Large intestine (tissue), 12 donors: ENCODE results near the gene VSTM5. TPM values are rescaled to one million over a fixed set of nuclear protein-coding genes. Genes with fewer than 3 reads are reported as not detected.
"Not testable (repeated sequence)": the region's sequence is repeated elsewhere in the genome, so short reads cannot be mapped to it uniquely, and the experiment has no call there.

ENCODE experiments used
- DNase-seq, 2 donors: peaks; one replicate each; pipeline versions ENCODE4 v3.0.0 to v3.0.0-alpha.2; 2013
- H3K27ac ChIP-seq: one replicate; pipeline ENCODE4 v1.5.1; 2013; ENCODE audit warnings: low read length
- H3K27me3 ChIP-seq: 2 replicates; pipeline ENCODE4 v1.6.1; 2013; ENCODE audit warnings: low read length; ENCODE audit not compliant: control insufficient read depth, insufficient read depth
- H3K36me3 ChIP-seq: 2 replicates; pipeline ENCODE4 v1.6.1; 2013; ENCODE audit warnings: low read length; ENCODE audit not compliant: control insufficient read depth, insufficient read depth
- H3K4me1 ChIP-seq: one replicate; pipeline ENCODE4 v1.6.1; 2013; ENCODE audit warnings: low read length; ENCODE audit not compliant: control insufficient read depth, insufficient read depth
- H3K4me3 ChIP-seq: one replicate; pipeline ENCODE4 v1.5.1; 2013; ENCODE audit warnings: low read length
- H3K9me3 ChIP-seq: one replicate; pipeline ENCODE4 v1.6.1; 2013; ENCODE audit warnings: mild to moderate bottlenecking, low read depth, low read length, moderate library complexity; ENCODE audit not compliant: control insufficient read depth
- WGBS: methylation state at CpG from one replicate; pipeline ENCODE4 v1.1.5; 2013; ENCODE audit warnings: low lambda C conversion rate; ENCODE audit not compliant: insufficient coverage; 5-methylcytosine and 5-hydroxymethylcytosine counted together
- long read RNA-seq, 11 donors: transcript quantifications; one replicate each; lab custom pipeline, GENCODE V29; 2026
- polyA plus RNA-seq: library from polyadenylated mRNA; unstranded; fragments of 120-200 nt; gene quantifications from one replicate; pipeline ENCODE4 v1.2.1, GENCODE V29; 2013

The VSTM5 gene
- polyA plus RNA-seq: 1.9 TPM
- long read RNA-seq, donor 1: 0 reads
- long read RNA-seq, donor 2: 0 reads
- long read RNA-seq, donor 3: 0 reads
- long read RNA-seq, donor 4, partial matches to known transcripts: 0 of 1 reads
- long read RNA-seq, donor 4, other reads (novel, unspliced or antisense): 0 of 1 reads
- long read RNA-seq, donor 5: 0 reads
- long read RNA-seq, donor 6: 0 reads
- long read RNA-seq, donor 7: 0 reads
- long read RNA-seq, donor 8: 0 reads
- long read RNA-seq, donor 9: 0 reads
- long read RNA-seq, donor 10, partial matches to known transcripts: 0 of 1 reads
- long read RNA-seq, donor 10, other reads (novel, unspliced or antisense): 0 of 1 reads
- long read RNA-seq, donor 11: 0 reads

DNA sequence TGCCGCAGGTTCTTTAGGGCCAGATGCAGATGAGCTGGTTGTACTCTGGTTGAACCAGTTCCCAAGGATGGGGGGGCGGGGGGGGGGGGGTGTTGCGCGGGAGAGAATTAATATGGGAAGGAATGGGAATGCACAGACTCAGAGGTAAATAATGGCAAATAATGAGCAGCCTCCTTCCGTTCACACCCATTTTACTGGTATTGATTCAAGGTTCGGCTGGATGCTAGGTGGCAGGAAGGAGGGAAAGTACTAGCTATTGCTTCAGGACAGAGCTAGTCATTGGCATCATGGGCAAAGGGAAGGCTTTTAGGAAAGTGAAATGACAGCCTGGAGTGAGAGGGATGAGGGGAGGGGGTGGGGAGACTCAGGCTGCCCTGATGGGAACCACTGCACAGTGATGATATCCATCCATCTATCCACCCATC lies at the start of gene VSTM5:
TSS of gene VSTM5 (minus strand) at position 25 of the 425 bp plus-strand sequence. CDS start 116 bp downstream, outside the sequence.
- Histone ChIP-seq H3K36me3 (no peaks in the 10 kb centered on the region), H3K27me3 (no peaks in the 10 kb centered on the region), H3K4me3 (peak within 1 kb of the TSS; percentile 45), H3K4me1 (peaks cover 9% of the 10 kb centered on the region), H3K27ac (peak within 1 kb of the TSS; percentile 67), H3K9me3 (no peaks in the 10 kb centered on the region)
- no CpG with 5 or more reads among the region's 6 CpGs for WGBS
- no peak for DNase-seq

DNA sequence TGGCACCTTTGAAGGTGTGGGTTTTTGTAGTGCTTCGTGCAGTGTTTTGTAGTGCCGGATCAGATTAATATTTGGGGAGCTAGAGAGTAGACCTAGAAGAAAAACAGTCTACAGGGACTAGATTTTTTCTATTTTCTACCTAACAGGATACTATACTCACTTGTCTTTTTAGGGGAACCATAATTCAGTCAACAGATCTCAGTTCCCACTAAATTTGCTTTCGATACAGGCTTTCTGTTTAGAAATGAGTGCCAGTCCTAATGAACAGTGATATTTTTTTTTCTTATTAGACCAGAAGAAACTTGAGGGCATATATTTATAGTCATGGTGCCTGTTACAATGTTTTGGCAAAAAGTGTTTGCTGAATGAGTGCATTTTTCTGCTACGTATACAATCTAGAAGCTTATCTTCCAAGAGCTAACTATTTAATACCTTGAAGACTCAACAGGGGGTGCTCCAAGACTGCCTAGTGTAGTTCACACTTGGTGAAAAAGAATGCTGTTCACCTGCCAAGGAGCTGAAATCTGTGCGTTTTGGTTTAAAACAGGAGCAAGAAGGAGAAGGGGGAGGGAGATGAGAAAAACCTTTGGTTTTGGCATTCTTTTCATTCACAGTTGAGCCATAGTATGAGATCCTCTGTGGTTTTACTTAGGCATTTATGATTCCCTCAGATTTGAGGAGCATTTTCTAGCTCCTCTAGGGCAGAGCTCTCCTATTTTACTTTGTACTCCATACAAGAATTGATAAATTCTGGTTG lies 44.9 kb upstream of the VSTM5 start:
- no peak overlapping the region for H3K27ac ChIP-seq
- peak; percentile 48 to 55 for DNase-seq
- WGBS: 50% methylated on average over 2 of the region's 5 CpGs
- no peak overlapping the region for H3K4me3 ChIP-seq
- peaks cover 5% of the 10 kb centered on the region for H3K9me3 ChIP-seq
- no peaks in the 10 kb centered on the region for H3K36me3 ChIP-seq
- no peaks in the 10 kb centered on the region for H3K4me1 ChIP-seq
- H3K27me3 ChIP-seq: no peaks in the 10 kb centered on the region

GRCh38 chr11:93890391-93891051 lies 40.1 kb upstream of the VSTM5 start:
- Histone ChIP-seq H3K27ac (no peak overlapping the region), H3K4me1 (no peaks in the 10 kb centered on the region), H3K36me3 (no peaks in the 10 kb centered on the region), H3K9me3 (peaks cover 5% of the 10 kb centered on the region), H3K27me3 (no peaks in the 10 kb centered on the region), H3K4me3 (no peak overlapping the region)
- peak in 1 of 2 donors; percentile 75 for DNase-seq
- WGBS: 0% methylated on average over 1 of the region's 3 CpGs

GRCh38 chr11:93887111-93887510 lies 36.7 kb upstream of the VSTM5 start:
- Histone ChIP-seq H3K9me3 (peaks cover 9% of the 10 kb centered on the region), H3K27ac (no peak overlapping the region), H3K4me1 (no peaks in the 10 kb centered on the region), H3K4me3 (no peak overlapping the region), H3K27me3 (no peaks in the 10 kb centered on the region), H3K36me3 (no peaks in the 10 kb centered on the region)
- no CpG with 5 or more reads among the region's 5 CpGs for WGBS
- DNase-seq: no peak

DNA sequence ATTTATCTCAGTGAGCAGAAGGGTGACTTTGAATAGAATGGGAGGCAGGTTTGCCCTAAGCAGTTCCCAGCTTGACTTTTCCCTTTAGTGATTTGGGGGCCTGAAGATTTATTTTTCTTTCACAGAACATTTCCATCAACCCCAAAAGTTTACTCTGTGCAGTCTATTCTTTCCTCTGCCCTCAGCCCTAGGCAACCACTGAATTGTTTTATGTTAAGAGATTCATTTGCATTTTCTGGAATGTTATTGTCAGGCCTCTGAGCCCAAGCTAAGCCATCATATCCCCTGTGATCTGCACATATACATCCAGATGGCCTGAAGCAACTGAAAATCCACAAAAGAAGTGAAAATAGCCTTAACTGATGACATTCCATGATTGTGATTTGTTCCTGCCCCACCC lies 28.7 kb upstream of the VSTM5 start:
- not testable (repeated sequence) for H3K27me3 ChIP-seq, H3K36me3 ChIP-seq, H3K4me3 ChIP-seq

DNA sequence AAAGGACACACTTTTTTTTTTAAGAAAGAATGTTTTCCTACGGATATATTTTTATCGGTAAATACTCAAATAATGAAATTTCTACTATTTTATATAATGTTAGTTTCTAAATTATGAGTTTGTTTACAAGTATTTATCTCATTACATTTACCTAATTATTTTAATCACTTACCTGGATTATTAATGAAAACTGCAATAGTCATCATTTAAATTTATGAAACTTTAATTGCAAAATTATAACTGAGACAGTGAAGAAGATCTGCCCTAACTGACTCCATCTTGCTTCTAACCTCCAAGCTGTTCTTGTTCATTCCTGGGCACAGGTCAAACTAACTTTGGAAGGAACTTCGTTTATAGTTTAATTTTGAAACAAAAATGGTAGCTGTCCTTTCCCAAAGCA lies 25.2 kb upstream of the VSTM5 start:
- Histone ChIP-seq H3K4me1 (peaks cover 4% of the 10 kb centered on the region), H3K27me3 (no peaks in the 10 kb centered on the region), H3K27ac (no peak overlapping the region), H3K9me3 (peaks cover 1% of the 10 kb centered on the region), H3K4me3 (no peak overlapping the region), H3K36me3 (no peaks in the 10 kb centered on the region)
- WGBS: 94% methylated on average over 3 of the region's 3 CpGs
- DNase-seq: no peak

More for the DNA sequence above, 28.7 kb upstream of the VSTM5 start:
- H3K4me1 ChIP-seq, H3K9me3 ChIP-seq, H3K27ac ChIP-seq, DNase-seq: not testable (repeated sequence)

- Histone ChIP-seq H3K4me1 (peaks cover 4% of the 10 kb centered on the region), H3K4me3 (no peak overlapping the region), H3K9me3 (peaks cover 2% of the 10 kb centered on the region), H3K36me3 (no peaks in the 10 kb centered on the region), H3K27ac (no peak overlapping the region), H3K27me3 (no peaks in the 10 kb centered on the region)
- DNase-seq: peak in 1 of 2 donors; percentile 64
Observed at GRCh38 chr11:93871526-93871925, 21.1 kb upstream of the VSTM5 start.

- Histone ChIP-seq H3K4me1 (peaks cover 4% of the 10 kb centered on the region), H3K4me3 (no peak overlapping the region), H3K27me3 (no peaks in the 10 kb centered on the region), H3K36me3 (no peaks in the 10 kb centered on the region), H3K27ac (no peak overlapping the region), H3K9me3 (peaks cover 2% of the 10 kb centered on the region)
- DNase-seq: no peak
- WGBS: 60% methylated on average over 1 of the region's 3 CpGs
Observed at GRCh38 chr11:93870616-93871015, 20.2 kb upstream of the VSTM5 start.

GRCh38 chr11:93869830-93870229 lies 19.4 kb upstream of the VSTM5 start:
- no peak for DNase-seq
- no peak overlapping the region for H3K4me3 ChIP-seq
- WGBS: 50% methylated on average over 1 of the region's 7 CpGs

DNA sequence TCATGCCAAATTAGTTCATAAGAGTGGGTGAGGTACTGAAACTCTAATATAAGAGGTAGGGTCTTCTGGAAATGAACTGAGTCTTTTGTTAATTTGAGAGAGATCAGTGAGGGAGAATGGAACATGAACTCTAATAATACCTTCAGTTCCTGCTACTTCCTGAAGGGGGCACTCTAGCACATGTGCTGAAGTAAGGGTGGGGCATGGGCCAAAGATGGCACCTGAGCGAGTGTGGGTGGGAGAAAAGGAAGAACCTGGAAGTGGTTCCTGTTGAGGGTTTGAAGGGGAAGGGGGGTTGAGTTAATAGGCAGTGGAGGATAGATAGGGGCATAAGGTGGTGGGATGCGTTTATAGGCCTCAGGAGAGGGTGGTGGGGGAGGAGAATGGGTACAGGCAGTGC lies 18.0 kb upstream of the VSTM5 start:
- H3K4me1 ChIP-seq, H3K36me3 ChIP-seq, H3K4me3 ChIP-seq, DNase-seq, H3K9me3 ChIP-seq, H3K27ac ChIP-seq, H3K27me3 ChIP-seq: not testable (repeated sequence)
- WGBS: 80% methylated on average over 2 of the region's 2 CpGs

More at GRCh38 chr11:93869830-93870229, 19.4 kb upstream of the VSTM5 start:
- no peaks in the 10 kb centered on the region for H3K36me3 ChIP-seq
- no peak overlapping the region for H3K27ac ChIP-seq
- H3K4me1 ChIP-seq: peaks cover 4% of the 10 kb centered on the region
- no peaks in the 10 kb centered on the region for H3K27me3 ChIP-seq
- H3K9me3 ChIP-seq: peaks cover 2% of the 10 kb centered on the region
